Keratinocyte (primary cell): Measurements from ENCODE around the gene NFATC2.

Source experiments
- CTCF ChIP-seq, 3 experiments: IDR thresholded peaks in 1 of 3; conservative IDR thresholded peaks in 1 of 3; optimal IDR thresholded peaks in 1 of 3; 2 replicates in 2 of 3; 3 replicates in 1 of 3; pipeline versions ENCODE3 to v1.5.1; 2011; ENCODE audit warnings: low read length in 3 of 3, mild to moderate bottlenecking in 3 of 3, moderate library complexity in 2 of 3, control low read depth in 1 of 3, inconsistent platforms in 1 of 3; ENCODE audit not compliant: insufficient read depth in 2 of 3; ENCODE audit errors: extremely low read depth in 1 of 3
- EZH2 ChIP-seq: IDR thresholded peaks from one replicate; pipeline ENCODE4 v1.6.1; 2012; ENCODE audit warnings: inconsistent platforms, mild to moderate bottlenecking, low read length, moderate library complexity

- TF ChIP-seq CTCF (optimal IDR thresholded peaks at IDR 0.05 in 1 of 3, IDR thresholded peaks at IDR 0.05 in 1 of 3, conservative IDR thresholded peaks at IDR 0.05 in 1 of 3; ENCODE audit: extremely low read depth in 1 of 3, insufficient read depth in 2 of 3, low read length in 3 of 3) = no peak
- no peak for TF ChIP-seq EZH2
Measured at GRCh38 chr20:51359401-51359800, 183.1 kb downstream of the NFATC2 start.
